ENCODE measurements around the gene PLEKHN1.

The PLEKHN1 gene

GRCh38 chr1:938088-938683, 28.1 kb upstream of the PLEKHN1 start:
- no peak overlapping the region for H3K27ac ChIP-seq

DNA sequence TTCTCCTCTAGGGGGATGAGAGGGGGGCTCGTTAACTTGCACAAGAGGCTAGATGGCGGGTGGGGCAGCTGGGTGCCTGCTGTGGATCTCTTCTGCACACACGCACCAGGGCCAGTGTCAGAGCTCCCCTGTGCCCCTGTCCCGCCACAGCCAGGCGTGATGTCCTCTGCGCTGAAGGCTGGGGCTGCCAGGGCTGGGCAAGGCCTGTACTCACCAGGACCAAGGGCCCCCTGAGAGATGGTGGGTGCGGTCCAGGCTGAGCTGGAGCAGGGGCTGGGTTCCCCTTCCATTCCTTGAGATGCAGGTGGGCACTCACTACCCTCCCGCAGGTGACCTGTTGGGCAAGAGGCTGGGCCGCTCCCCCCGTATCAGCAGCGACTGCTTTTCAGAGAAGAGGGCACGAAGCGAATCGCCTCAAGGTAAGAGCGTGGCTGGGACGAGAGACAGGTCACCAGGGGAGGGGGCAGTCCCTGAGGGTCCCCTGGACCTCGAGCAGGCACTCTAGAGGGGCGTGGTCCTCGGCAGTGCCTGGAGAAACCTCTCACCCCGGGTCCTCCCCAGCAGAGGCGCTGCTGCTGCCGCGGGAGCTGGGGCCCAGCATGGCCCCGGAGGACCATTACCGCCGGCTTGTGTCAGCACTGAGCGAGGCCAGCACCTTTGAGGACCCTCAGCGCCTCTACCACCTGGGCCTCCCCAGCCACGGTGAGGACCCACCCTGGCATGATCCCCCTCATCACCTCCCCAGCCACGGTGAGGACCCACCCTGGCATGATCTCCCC, 27.4 kb upstream of the PLEKHN1 start:
- TF ChIP-seq ZFX (IDR thresholded peaks at IDR 0.05) (no peak), CTCF (conservative IDR thresholded peaks at IDR 0.05) (no peak)
- no peak overlapping the region for H3K27ac ChIP-seq

More at GRCh38 chr1:938088-938683, 28.1 kb upstream of the PLEKHN1 start:
- TF ChIP-seq CTCF (conservative IDR thresholded peaks at IDR 0.05) (no peak; the same call in 1 of the 2 replicates), ZFX (IDR thresholded peaks at IDR 0.05) (no peak)

GRCh38 chr1:939511-940106, 26.7 kb upstream of the PLEKHN1 start:
- TF ChIP-seq ZFX (IDR thresholded peaks at IDR 0.05) (no peak), CTCF (conservative IDR thresholded peaks at IDR 0.05) (no peak)
- H3K27ac ChIP-seq = no peak overlapping the region

GRCh38 chr1:940107-941014, 25.9 kb upstream of the PLEKHN1 start:
- no peak overlapping the region for H3K27ac ChIP-seq

GRCh38 chr1:941015-941587, 25.2 kb upstream of the PLEKHN1 start:
- peak overlapping the region; percentile 45 for H3K27ac ChIP-seq
- TF ChIP-seq CTCF (conservative IDR thresholded peaks at IDR 0.05) (no peak), ZFX (IDR thresholded peaks at IDR 0.05) (no peak)

More at GRCh38 chr1:940107-941014, 25.9 kb upstream of the PLEKHN1 start:
- TF ChIP-seq ZFX (IDR thresholded peaks at IDR 0.05) (no peak), CTCF (conservative IDR thresholded peaks at IDR 0.05) (no peak)

- TF ChIP-seq ZFX (IDR thresholded peaks at IDR 0.05) (peak; percentile 14; the same call in 1 of the 2 replicates), CTCF (conservative IDR thresholded peaks at IDR 0.05) (no peak)
- peak overlapping the region; percentile 45 for H3K27ac ChIP-seq
Observed at GRCh38 chr1:941588-942383, 24.5 kb upstream of the PLEKHN1 start.

Data from C4-2B (cell line).